ENCODE results near the gene GABBR2.
A peak's percentile ranks its signal among the peaks of the same experiment; 100 is the strongest.

Gene GABBR2

GRCh38 chr9:98334796-98335195 lies 373.9 kb downstream of the GABBR2 start:
- H3K4me3 ChIP-seq (replicated peaks; ENCODE audit: low read depth, low read length) = no peak overlapping the region
- DNase-seq (ENCODE audit: low read depth) = no peak
- TF ChIP-seq, protein P1, sequence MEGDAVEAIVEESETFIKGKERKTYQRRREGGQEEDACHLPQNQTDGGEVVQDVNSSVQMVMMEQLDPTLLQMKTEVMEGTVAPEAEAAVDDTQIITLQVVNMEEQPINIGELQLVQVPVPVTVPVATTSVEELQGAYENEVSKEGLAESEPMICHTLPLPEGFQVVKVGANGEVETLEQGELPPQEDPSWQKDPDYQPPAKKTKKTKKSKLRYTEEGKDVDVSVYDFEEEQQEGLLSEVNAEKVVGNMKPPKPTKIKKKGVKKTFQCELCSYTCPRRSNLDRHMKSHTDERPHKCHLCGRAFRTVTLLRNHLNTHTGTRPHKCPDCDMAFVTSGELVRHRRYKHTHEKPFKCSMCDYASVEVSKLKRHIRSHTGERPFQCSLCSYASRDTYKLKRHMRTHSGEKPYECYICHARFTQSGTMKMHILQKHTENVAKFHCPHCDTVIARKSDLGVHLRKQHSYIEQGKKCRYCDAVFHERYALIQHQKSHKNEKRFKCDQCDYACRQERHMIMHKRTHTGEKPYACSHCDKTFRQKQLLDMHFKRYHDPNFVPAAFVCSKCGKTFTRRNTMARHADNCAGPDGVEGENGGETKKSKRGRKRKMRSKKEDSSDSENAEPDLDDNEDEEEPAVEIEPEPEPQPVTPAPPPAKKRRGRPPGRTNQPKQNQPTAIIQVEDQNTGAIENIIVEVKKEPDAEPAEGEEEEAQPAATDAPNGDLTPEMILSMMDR (IDR thresholded peaks at IDR 0.05; ENCODE audit: low read length, missing control alignments) = no peak

- peak; percentile 91 for DNase-seq (ENCODE audit: low read depth)
- H3K4me3 ChIP-seq (replicated peaks; ENCODE audit: low read depth, low read length) = no peak overlapping the region
- TF ChIP-seq, protein P1 (IDR thresholded peaks at IDR 0.05; ENCODE audit: low read length, missing control alignments) = no peak
Measured at GRCh38 chr9:98333703-98334582, 374.8 kb downstream of the GABBR2 start.

GRCh38 chr9:98332405-98332831 lies 376.3 kb downstream of the GABBR2 start:
- TF ChIP-seq, protein P1 (IDR thresholded peaks at IDR 0.05; ENCODE audit: low read length, missing control alignments) = no peak
- no peak overlapping the region for H3K4me3 ChIP-seq (replicated peaks; ENCODE audit: low read depth, low read length)
- DNase-seq (ENCODE audit: low read depth) = peak; percentile 81

GRCh38 chr9:98331536-98332259 lies 377.0 kb downstream of the GABBR2 start:
- TF ChIP-seq, protein P1 (IDR thresholded peaks at IDR 0.05; ENCODE audit: low read length, missing control alignments) = no peak
- no peak for DNase-seq (ENCODE audit: low read depth)
- no peak overlapping the region for H3K4me3 ChIP-seq (replicated peaks; ENCODE audit: low read depth, low read length)

GRCh38 chr9:98330831-98331230 lies 377.9 kb downstream of the GABBR2 start:
- TF ChIP-seq, protein P1 (IDR thresholded peaks at IDR 0.05; ENCODE audit: low read length, missing control alignments) = no peak
- no peak overlapping the region for H3K4me3 ChIP-seq (replicated peaks; ENCODE audit: low read depth, low read length)
- peak; percentile 80 for DNase-seq (ENCODE audit: low read depth)

DNA sequence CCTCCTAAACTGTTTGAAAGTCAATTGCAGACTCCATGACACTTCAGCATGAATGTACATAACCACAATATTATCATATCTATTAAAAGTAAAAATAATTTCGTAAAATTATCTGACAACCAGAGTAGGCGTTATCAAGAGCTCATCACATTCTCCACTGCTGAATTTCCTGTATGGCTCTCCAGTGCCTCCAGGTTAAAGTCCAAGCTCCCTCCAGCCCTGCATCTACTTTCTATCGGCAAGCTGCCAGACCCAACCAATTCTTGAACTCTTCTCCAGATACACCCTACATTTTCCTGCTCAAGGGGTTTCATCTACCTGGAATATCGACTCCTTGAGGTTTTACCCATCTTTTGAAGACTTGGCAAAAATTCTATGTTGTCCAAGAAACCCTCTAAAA lies 378.8 kb downstream of the GABBR2 start:
- no peak overlapping the region for H3K4me3 ChIP-seq (replicated peaks; ENCODE audit: low read depth, low read length)
- TF ChIP-seq, protein P1 (IDR thresholded peaks at IDR 0.05; ENCODE audit: low read length, missing control alignments) = no peak
- no peak for DNase-seq (ENCODE audit: low read depth)

Measured in fibroblast of pulmonary artery (primary cell).